WTC11 (cell line): ENCODE results near the gene TRPC3. TPM values are rescaled to one million over a fixed set of nuclear protein-coding genes. Genes with fewer than 3 reads are reported as not detected.

ENCODE experiments used
- ATAC-seq: fragments of 200-7000 bp; cut with Tn5 transposase; 2 replicates; pipeline ENCODE4 v1.10.0; 2021; ENCODE audit warnings: mild to moderate bottlenecking, moderate library complexity
- CTCF ChIA-PET: fragments of 300-600 bp; sonication (Branson Sonifier 250); formaldehyde crosslinking; loops from one replicate; lab custom pipeline; 2021; ENCODE audit warnings: antibody characterized with exemption; lab: Charles Lee
- POLR2A ChIA-PET: fragments of 350-600 bp; sonication (Branson Sonifier 250); formaldehyde crosslinking; loops from one replicate; lab custom pipeline; 2021; ENCODE audit warnings: antibody characterized with exemption; lab: Charles Lee
- DNase-seq: peaks from one replicate; pipeline ENCODE4 v3.0.0; 2021; ENCODE audit warnings: low spot score
- H3K27ac Mint-ChIP-seq: 2 replicates; pipeline ENCODE4 v1.8.0; 2021; ENCODE audit warnings: mixed read lengths
- H3K27me3 Mint-ChIP-seq: 2 replicates; pipeline ENCODE4 v1.8.0; 2021; ENCODE audit warnings: low read depth, mild to moderate bottlenecking, moderate library complexity, mixed read lengths
- H3K36me3 Mint-ChIP-seq: 2 replicates; pipeline ENCODE4 v1.8.0; 2021; ENCODE audit warnings: mixed read lengths
- H3K4me1 Mint-ChIP-seq: 2 replicates; pipeline ENCODE4 v1.8.0; 2022; ENCODE audit warnings: mixed read lengths
- H3K4me3 Mint-ChIP-seq: 2 replicates; pipeline ENCODE4 v1.8.0; 2021; ENCODE audit warnings: mild to moderate bottlenecking, moderate library complexity, mixed read lengths
- H3K9me3 Mint-ChIP-seq: 2 replicates; pipeline ENCODE4 v1.8.0; 2021; ENCODE audit warnings: mixed read lengths
- FOXP4 ChIP-seq: sonication (generic); formaldehyde crosslinking; IDR thresholded peaks from 2 replicates; pipeline ENCODE4 v1.8.0; 2022; ENCODE audit warnings: mild to moderate bottlenecking, missing genetic modification reagents
- GTF2I ChIP-seq: fragments of 250-450 bp; sonication (Bioruptor Pico); conservative IDR thresholded peaks from 2 replicates; pipeline ENCODE4 v1.4.0; 2021; ENCODE audit warnings: mild to moderate bottlenecking
- KAT7 ChIP-seq: sonication (generic); formaldehyde crosslinking; IDR thresholded peaks from 2 replicates; pipeline ENCODE4 v1.8.1; 2023; ENCODE audit warnings: missing genetic modification reagents, mild to moderate bottlenecking, borderline replicate concordance
- NFATC4 ChIP-seq: fragments of 250-450 bp; sonication (Bioruptor Pico); IDR thresholded peaks from 2 replicates; pipeline ENCODE4 v1.9.0; 2021; ENCODE audit warnings: mild to moderate bottlenecking
- NFE2L1 ChIP-seq: sonication (generic); formaldehyde crosslinking; IDR thresholded peaks from 2 replicates; pipeline ENCODE4 v1.8.1; 2023; ENCODE audit warnings: missing genetic modification reagents
- PREB ChIP-seq: sonication (generic); formaldehyde crosslinking; IDR thresholded peaks from 2 replicates; pipeline ENCODE4 v1.8.1; 2022; ENCODE audit warnings: mild to moderate bottlenecking, missing genetic modification reagents, moderate library complexity, borderline replicate concordance
- TEAD4 ChIP-seq: sonication (generic); formaldehyde crosslinking; IDR thresholded peaks from 2 replicates; pipeline ENCODE4 v1.8.0; 2022; ENCODE audit warnings: mild to moderate bottlenecking, missing genetic modification reagents
- ZNF317 ChIP-seq: sonication (generic); formaldehyde crosslinking; IDR thresholded peaks from 2 replicates; pipeline ENCODE4 v1.8.1; 2023; ENCODE audit warnings: low read depth, mild to moderate bottlenecking, moderate library complexity, missing genetic modification reagents, borderline replicate concordance
- ZNF671 ChIP-seq: fragments of 250-450 bp; sonication (Bioruptor Pico); IDR thresholded peaks from 2 replicates; pipeline ENCODE4 v1.8.0; 2021; ENCODE audit warnings: mild to moderate bottlenecking
- total RNA-seq: library from RNA; stranded (reverse); gene quantifications from 3 replicates; pipeline ENCODE4 v1.2.3, GENCODE V29; 2021
- TF ChIP-seq, protein P1 (sequence below): fragments of 200-600 bp; IDR thresholded peaks from 2 replicates; pipeline ENCODE4 v1.8.0; 2022; ENCODE audit warnings: antibody characterized with exemption
- TF ChIP-seq, protein P2 (sequence below): sonication (generic); formaldehyde crosslinking; IDR thresholded peaks from 2 replicates; pipeline ENCODE4 v1.8.1; 2022; ENCODE audit warnings: missing genetic modification reagents, borderline replicate concordance
- TF ChIP-seq, protein P3 (sequence below): sonication (generic); formaldehyde crosslinking; IDR thresholded peaks from 2 replicates; pipeline ENCODE4 v1.8.1; 2023; ENCODE audit warnings: mild to moderate bottlenecking, moderate library complexity, missing genetic modification reagents

The TRPC3 gene
- total RNA-seq, 1 experiment from 2014 or later: 0.26 TPM

GRCh38 chr4:121946644-121947043 lies 5.2 kb downstream of the TRPC3 start:
- peaks cover 53% of the 10 kb centered on the region for H3K27me3 Mint-ChIP-seq
- H3K27ac Mint-ChIP-seq: no peak overlapping the region
- DNase-seq: no peak
- no peak overlapping the region for H3K4me3 Mint-ChIP-seq
- ChIA-PET CTCF (interaction anchor here (0.6 kb wide), 1 partner anchor 108 kb away, joined by 5 read pairs; no protein-coding TSS in a partner anchor), POLR2A (no interaction called here)
- H3K4me1 Mint-ChIP-seq: peaks cover 4% of the 10 kb centered on the region; the same call in 1 of the 2 replicates
- no peaks in the 10 kb centered on the region for H3K9me3 Mint-ChIP-seq
- no peaks in the 10 kb centered on the region for H3K36me3 Mint-ChIP-seq
- ATAC-seq: no peak
- no peak for TF ChIP-seq GTF2I (CRISPR knock-in tag)

DNA sequence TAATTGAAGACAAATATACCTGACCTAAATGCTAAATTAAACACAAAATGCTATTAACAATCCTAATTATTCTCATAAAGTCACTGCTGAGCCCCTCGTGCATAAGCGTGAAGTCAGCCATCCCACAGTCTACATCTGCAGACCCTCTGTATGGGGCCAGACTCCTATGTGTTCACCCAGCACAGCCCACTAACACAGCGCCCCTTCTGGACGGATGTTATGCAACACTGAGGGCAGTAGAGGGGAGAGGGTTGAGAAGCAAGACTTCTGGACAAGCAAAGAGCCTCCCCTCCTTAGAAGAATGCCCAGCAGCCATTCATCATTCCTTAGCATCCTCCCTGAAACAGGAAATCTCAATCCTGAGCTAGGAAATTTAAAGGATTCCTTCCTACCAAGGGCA lies 7.9 kb downstream of the TRPC3 start:
- Mint-ChIP-seq H3K4me1 (0 out of 2 replicates have a peak, but pooled peaks cover 2% of the 10 kb centered on the region), H3K27me3 (peaks cover 27% of the 10 kb centered on the region), H3K9me3 (no peaks in the 10 kb centered on the region), H3K36me3 (no peaks in the 10 kb centered on the region), H3K27ac (no peak overlapping the region), H3K4me3 (no peak overlapping the region)
- POLR2A ChIA-PET: no interaction called here
- TF ChIP-seq, protein P1, sequence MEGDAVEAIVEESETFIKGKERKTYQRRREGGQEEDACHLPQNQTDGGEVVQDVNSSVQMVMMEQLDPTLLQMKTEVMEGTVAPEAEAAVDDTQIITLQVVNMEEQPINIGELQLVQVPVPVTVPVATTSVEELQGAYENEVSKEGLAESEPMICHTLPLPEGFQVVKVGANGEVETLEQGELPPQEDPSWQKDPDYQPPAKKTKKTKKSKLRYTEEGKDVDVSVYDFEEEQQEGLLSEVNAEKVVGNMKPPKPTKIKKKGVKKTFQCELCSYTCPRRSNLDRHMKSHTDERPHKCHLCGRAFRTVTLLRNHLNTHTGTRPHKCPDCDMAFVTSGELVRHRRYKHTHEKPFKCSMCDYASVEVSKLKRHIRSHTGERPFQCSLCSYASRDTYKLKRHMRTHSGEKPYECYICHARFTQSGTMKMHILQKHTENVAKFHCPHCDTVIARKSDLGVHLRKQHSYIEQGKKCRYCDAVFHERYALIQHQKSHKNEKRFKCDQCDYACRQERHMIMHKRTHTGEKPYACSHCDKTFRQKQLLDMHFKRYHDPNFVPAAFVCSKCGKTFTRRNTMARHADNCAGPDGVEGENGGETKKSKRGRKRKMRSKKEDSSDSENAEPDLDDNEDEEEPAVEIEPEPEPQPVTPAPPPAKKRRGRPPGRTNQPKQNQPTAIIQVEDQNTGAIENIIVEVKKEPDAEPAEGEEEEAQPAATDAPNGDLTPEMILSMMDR: peak; percentile 64
- TF ChIP-seq TEAD4 (CRISPR knock-in tag): no peak
- CTCF ChIA-PET: interaction anchor here (0.6 to 1.3 kb wide), 6 partner anchors 9 to 74 kb away, joined by 3 to 6 read pairs (median 3); partner anchors contain the start of gene BBS7
- peak; percentile 83 for DNase-seq
- ATAC-seq: peak; percentile 100

DNA sequence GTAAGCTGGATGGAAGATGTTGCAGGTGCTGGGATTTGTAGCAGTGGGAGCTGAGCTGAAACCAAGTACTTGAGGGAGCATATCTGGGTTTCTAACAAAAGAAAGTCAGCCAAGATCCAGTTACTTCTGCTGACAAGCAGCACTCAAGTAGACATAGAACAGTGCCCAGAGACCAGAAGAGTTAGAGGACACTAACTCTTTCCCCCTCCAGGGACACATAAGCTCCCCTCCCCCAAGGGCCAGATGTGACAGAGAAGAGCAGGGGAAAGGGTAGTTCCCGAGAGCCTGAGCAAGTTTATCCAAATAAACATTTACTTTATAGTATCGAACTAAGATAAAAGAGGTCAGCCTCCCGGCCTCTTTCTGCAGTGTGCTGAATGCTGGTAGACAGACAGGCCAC lies 12.2 kb downstream of the TRPC3 start:
- ChIA-PET POLR2A (no interaction called here), CTCF (interaction anchor here (1.4 kb wide), 1 partner anchor 39 kb away, joined by 7 read pairs; no protein-coding TSS in a partner anchor)
- Mint-ChIP-seq H3K27me3 (no peaks in the 10 kb centered on the region; the same call in 1 of the 2 replicates), H3K27ac (no peak overlapping the region), H3K4me1 (0 out of 2 replicates have a peak, but pooled peaks cover 2% of the 10 kb centered on the region)
- no peak for DNase-seq
- no peak for ATAC-seq
- TF ChIP-seq ZNF671 (CRISPR knock-in tag) (no peak), FOXP4 (CRISPR knock-in tag) (no peak), PREB (no peak), KAT7 (no peak), NFATC4 (CRISPR knock-in tag) (no peak), ZNF317 (CRISPR knock-in tag) (no peak), NFE2L1 (no peak)
- TF ChIP-seq, protein P2, sequence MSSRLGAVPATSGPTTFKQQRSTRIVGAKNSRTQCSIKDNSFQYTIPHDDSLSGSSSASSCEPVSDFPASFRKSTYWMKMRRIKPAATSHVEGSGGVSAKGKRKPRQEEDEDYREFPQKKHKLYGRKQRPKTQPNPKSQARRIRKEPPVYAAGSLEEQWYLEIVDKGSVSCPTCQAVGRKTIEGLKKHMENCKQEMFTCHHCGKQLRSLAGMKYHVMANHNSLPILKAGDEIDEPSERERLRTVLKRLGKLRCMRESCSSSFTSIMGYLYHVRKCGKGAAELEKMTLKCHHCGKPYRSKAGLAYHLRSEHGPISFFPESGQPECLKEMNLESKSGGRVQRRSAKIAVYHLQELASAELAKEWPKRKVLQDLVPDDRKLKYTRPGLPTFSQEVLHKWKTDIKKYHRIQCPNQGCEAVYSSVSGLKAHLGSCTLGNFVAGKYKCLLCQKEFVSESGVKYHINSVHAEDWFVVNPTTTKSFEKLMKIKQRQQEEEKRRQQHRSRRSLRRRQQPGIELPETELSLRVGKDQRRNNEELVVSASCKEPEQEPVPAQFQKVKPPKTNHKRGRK: no peak
- TF ChIP-seq, protein P3, sequence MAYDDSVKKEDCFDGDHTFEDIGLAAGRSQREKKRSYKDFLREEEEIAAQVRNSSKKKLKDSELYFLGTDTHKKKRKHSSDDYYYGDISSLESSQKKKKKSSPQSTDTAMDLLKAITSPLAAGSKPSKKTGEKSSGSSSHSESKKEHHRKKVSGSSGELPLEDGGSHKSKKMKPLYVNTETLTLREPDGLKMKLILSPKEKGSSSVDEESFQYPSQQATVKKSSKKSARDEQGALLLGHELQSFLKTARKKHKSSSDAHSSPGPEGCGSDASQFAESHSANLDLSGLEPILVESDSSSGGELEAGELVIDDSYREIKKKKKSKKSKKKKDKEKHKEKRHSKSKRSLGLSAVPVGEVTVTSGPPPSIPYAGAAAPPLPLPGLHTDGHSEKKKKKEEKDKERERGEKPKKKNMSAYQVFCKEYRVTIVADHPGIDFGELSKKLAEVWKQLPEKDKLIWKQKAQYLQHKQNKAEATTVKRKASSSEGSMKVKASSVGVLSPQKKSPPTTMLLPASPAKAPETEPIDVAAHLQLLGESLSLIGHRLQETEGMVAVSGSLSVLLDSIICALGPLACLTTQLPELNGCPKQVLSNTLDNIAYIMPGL (CRISPR knock-in tag): no peak
- TF ChIP-seq, all 79 proteins: peak for 0
- Mint-ChIP-seq H3K9me3 (no peaks in the 10 kb centered on the region), H3K36me3 (no peaks in the 10 kb centered on the region), H3K4me3 (no peak overlapping the region)
